HG03025 (cell line): ENCODE results near the gene CLOCK.
A peak's percentile ranks its signal among the peaks of the same experiment; 100 is the strongest.

Source experiments
- ATAC-seq: cut with Tn5 transposase; IDR thresholded peaks from one replicate; pipeline ENCODE4 v1.9.1; 2021; ENCODE audit warnings: mild to moderate bottlenecking, moderate library complexity; ENCODE audit not compliant: unreplicated experiment, low FRiP score

The CLOCK gene

DNA sequence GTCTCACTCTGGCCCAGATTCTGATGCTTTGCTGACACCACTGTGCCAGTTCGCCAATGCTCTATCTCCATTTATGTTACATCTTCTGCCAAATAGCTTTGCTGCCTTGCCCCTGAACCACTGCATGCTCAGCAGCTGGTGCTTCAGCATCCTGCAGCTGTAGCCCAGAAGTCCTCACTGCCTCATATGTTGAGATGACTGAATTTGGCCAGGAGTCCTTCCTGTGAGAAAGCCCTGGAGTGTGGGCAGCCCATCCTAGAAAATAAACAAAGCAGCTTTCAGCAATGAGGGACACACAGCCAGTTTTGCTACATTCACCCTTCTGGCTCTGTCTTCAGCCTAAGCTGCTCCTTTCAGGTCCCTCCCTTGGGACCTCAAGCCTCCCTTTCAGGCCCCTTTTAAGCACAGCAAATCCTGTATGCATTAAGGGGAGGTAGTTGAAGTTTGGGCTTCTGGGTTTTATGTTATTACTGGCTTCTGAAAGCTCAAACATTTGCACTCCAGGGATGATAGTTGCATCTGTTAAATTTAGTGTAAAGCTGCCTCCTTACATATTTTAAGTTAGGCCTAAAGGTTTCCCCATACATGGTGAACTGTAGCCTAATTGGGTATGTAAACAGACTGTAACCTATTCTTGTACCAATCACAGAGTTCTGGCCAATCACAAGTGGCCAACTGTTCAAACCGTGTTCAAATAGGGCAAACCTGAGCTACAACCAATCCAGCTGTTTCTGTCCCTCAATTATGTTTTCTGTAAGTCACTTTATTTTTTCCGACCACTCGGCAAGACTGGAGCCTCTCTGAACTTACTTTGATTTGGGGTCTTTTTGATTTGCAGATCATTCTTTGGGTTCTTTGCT lies 153.0 kb downstream of the CLOCK start:
- ATAC-seq = no peak

DNA sequence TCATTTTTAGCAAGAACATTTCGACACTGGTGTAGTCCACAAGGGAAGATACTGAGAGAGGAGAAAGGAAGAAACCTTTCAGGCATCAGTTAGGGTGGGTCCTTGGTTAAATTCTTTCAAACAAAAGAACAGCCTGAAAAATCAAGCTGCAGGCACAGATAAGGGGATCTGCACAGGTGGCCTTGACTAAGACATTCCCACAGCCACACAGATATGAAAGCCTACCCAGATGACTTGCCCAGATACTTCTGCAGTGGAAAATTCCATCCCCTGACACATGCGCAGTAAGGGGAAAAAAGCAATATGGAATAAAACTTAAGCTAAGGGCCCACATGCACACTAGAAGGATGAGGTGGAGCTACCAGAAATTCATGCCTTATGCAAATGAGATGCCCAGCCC lies 159.9 kb downstream of the CLOCK start:
- ATAC-seq = no peak

DNA sequence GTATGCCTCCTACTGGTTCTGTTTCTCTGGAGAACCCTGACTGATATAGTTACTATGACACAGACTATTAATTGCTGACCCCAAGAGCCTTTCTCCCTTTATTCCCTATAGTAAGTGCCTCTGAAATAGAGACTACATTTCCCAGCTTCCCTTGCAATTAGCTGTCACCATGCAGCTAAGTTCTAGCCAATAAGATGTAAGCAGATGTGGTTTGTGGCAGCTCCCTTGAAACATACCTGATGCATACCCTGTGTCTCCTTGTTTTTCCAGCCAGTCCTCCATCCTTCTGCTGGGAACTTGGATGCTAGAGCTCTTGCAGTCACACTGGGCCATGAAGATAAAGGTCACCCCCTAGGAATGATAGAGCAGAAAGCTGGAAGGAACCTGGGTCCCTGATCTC lies 160.6 kb downstream of the CLOCK start:
- ATAC-seq = peak; percentile 83

DNA sequence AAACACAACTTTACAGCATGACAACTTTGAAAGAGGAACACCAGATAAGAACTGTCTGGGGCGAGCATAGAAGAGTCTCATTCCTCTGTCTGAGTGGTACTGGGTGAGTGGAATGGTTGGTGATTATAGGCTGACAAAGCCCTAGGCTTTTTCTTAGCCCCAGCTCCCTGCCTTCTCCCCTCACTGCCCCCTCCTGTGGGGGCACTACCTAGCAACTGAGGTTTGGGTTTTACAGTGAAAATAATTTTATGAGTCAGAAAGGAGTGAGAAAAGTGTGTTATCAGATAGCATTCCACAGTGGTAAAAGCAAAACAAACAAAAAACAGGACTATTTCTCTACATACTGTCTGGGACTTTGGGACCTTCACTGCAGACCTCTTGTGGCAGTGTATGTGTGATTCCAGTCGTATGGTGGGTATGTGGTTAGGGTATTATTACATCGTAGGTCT lies 161.5 kb downstream of the CLOCK start:
- ATAC-seq = no peak

GRCh38 chr4:55382488-55383003 lies 164.2 kb downstream of the CLOCK start:
- ATAC-seq = no peak

- no peak for ATAC-seq
These were observed 165.2 kb downstream of the CLOCK start for GRCh38 chr4:55381502-55381901.

DNA sequence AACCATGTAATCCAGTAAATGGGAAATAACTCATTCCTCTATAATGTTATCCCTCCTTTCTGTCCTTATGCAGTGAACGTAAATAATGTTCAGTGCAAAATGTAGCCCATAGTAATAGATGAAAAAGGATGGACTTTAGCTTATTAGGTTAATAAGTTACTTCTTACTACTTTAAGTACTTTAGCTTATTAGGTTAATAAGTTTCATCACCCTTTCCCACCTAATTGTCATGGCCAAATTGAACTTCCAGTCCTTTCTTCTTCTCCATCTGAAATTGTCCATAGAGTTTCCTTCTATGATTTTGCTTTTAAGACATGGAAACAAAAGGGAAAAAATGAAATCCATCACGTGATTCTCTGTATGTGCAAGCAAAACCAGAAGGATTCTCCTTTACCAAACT lies 166.1 kb downstream of the CLOCK start:
- ATAC-seq = no peak

- no peak for ATAC-seq
These were observed 167.9 kb downstream of the CLOCK start for GRCh38 chr4:55378617-55379467.
